OCI-LY1 (cell line): Measurements from ENCODE around the gene LIFR.
"Not testable (repeated sequence)": the region's sequence is repeated elsewhere in the genome, so short reads cannot be mapped to it uniquely, and the experiment has no call there.

Experiments
- H2AFZ ChIP-seq: fragments of 200-600 bp; sonication (generic), shearing (Covaris generic); 2 replicates; pipeline ENCODE4 v1.6.0; 2014; ENCODE audit warnings: antibody characterized with exemption, mild to moderate bottlenecking, low read length
- H3F3A ChIP-seq: fragments of 200-600 bp; sonication (generic), shearing (Covaris generic); 2 replicates; pipeline ENCODE4 v1.6.0; 2014; ENCODE audit warnings: mild to moderate bottlenecking, antibody characterized with exemption, low read length, moderate library complexity; ENCODE audit not compliant: insufficient read depth
- H3K27ac ChIP-seq: fragments of 200-600 bp; sonication (generic); 2 replicates; pipeline ENCODE4 v1.5.1; 2014; ENCODE audit warnings: low read length, mixed run types, mild to moderate bottlenecking, low read depth; ENCODE audit not compliant: poor library complexity, severe bottlenecking
- H3K27me3 ChIP-seq: fragments of 200-600 bp; sonication (generic); 2 replicates; pipeline ENCODE4 v1.6.0; 2014; ENCODE audit warnings: antibody characterized with exemption, mild to moderate bottlenecking, low read length, moderate library complexity; ENCODE audit not compliant: insufficient read depth
- H3K36me3 ChIP-seq: fragments of 200-600 bp; sonication (generic); 2 replicates; pipeline ENCODE4 v1.6.1; 2014; ENCODE audit warnings: mild to moderate bottlenecking, antibody characterized with exemption, low read length, moderate library complexity, mixed read lengths; ENCODE audit not compliant: insufficient read depth
- H3K4me1 ChIP-seq: fragments of 200-600 bp; sonication (generic); 2 replicates; pipeline ENCODE4 v1.5.1; 2014; ENCODE audit warnings: mild to moderate bottlenecking, low read length, moderate library complexity; ENCODE audit not compliant: insufficient read depth, severe bottlenecking
- H3K4me2 ChIP-seq: fragments of 200-600 bp; sonication (generic), shearing (Covaris generic); 2 replicates; pipeline ENCODE4 v1.6.1; 2014; ENCODE audit warnings: low read length
- H3K4me3 ChIP-seq: fragments of 200-600 bp; sonication (generic); 2 replicates; pipeline ENCODE4 v1.5.1; 2014; ENCODE audit warnings: low read length, low read depth, mild to moderate bottlenecking, mixed read lengths; ENCODE audit not compliant: poor library complexity, severe bottlenecking
- H3K79me2 ChIP-seq: fragments of 200-600 bp; shearing (Covaris generic); 2 replicates; pipeline ENCODE4 v1.6.1; 2016; ENCODE audit warnings: mixed run types, low read length, mixed read lengths; ENCODE audit not compliant: insufficient read depth
- H3K9ac ChIP-seq: fragments of 200-600 bp; sonication (generic), shearing (Covaris generic); 2 replicates; pipeline ENCODE4 v1.6.1; 2014; ENCODE audit warnings: mild to moderate bottlenecking, low read length, mixed read lengths
- H3K9me2 ChIP-seq: fragments of 200-600 bp; sonication (generic), shearing (Covaris generic); 2 replicates; pipeline ENCODE4 v1.6.1; 2014; ENCODE audit warnings: low read depth, mild to moderate bottlenecking, low read length, mixed read lengths
- H3K9me3 ChIP-seq: fragments of 200-600 bp; shearing (Covaris generic); 2 replicates; pipeline ENCODE4 v1.6.1; 2014; ENCODE audit warnings: low read length, mixed read lengths
- H4K20me1 ChIP-seq: fragments of 200-600 bp; sonication (generic), shearing (Covaris generic); 2 replicates; pipeline ENCODE4 v1.6.0; 2016; ENCODE audit warnings: mild to moderate bottlenecking, low read length; ENCODE audit not compliant: insufficient read depth
- CTCF ChIP-seq: fragments of 200-600 bp; sonication (generic), shearing (Covaris generic); IDR thresholded peaks from 2 replicates; pipeline ENCODE4 v1.5.1; 2017; ENCODE audit warnings: mild to moderate bottlenecking, antibody characterized with exemption, low read length, moderate library complexity, mixed read lengths
- EZH2 ChIP-seq: fragments of 200-600 bp; sonication (generic), shearing (Covaris generic); IDR thresholded peaks from 2 replicates; pipeline ENCODE4 v1.8.0; 2017; ENCODE audit warnings: borderline replicate concordance, mixed run types, mild to moderate bottlenecking, antibody characterized with exemption, low read length, moderate library complexity, mixed read lengths

LIFR gene

GRCh38 chr5:38600329-38601045 is 44.0 kb upstream of the LIFR start:
- Histone ChIP-seq H3K4me1 (no peaks in the 10 kb centered on the region), H3K36me3 (no peaks in the 10 kb centered on the region), H3K27ac (no peak overlapping the region), H3K9me2 (no peaks in the 10 kb centered on the region), H3K9ac (no peak overlapping the region), H3F3A (no peaks in the 10 kb centered on the region), H3K9me3 (no peaks in the 10 kb centered on the region), H3K4me3 (no peak overlapping the region), H2AFZ (no peak overlapping the region), H4K20me1 (no peaks in the 10 kb centered on the region), H3K4me2 (no peak overlapping the region), H3K79me2 (no peaks in the 10 kb centered on the region), H3K27me3 (no peaks in the 10 kb centered on the region)
- TF ChIP-seq EZH2 (no peak), CTCF (no peak)

GRCh38 chr5:38599751-38600150 is 43.3 kb upstream of the LIFR start:
- not testable (repeated sequence) for H3K4me3 ChIP-seq, H2AFZ ChIP-seq, H3K27me3 ChIP-seq, H3K4me1 ChIP-seq, H3K9me2 ChIP-seq, H3K79me2 ChIP-seq, H3K36me3 ChIP-seq, H3K4me2 ChIP-seq, H3K9me3 ChIP-seq, H4K20me1 ChIP-seq, H3K27ac ChIP-seq, H3F3A ChIP-seq, H3K9ac ChIP-seq

GRCh38 chr5:38598994-38599617 is 42.7 kb upstream of the LIFR start:
- no peak overlapping the region for H3K27ac ChIP-seq
- no peaks in the 10 kb centered on the region for H3K36me3 ChIP-seq
- no peaks in the 10 kb centered on the region for H3K4me1 ChIP-seq
- no peaks in the 10 kb centered on the region for H3F3A ChIP-seq
- H3K4me2 ChIP-seq: no peak overlapping the region
- H2AFZ ChIP-seq: no peak overlapping the region
- no peaks in the 10 kb centered on the region for H4K20me1 ChIP-seq
- no peaks in the 10 kb centered on the region for H3K9me3 ChIP-seq
- no peak overlapping the region for H3K9ac ChIP-seq
- H3K27me3 ChIP-seq: no peaks in the 10 kb centered on the region
- no peaks in the 10 kb centered on the region for H3K79me2 ChIP-seq
- no peak overlapping the region for H3K4me3 ChIP-seq
- TF ChIP-seq CTCF: no peak
- TF ChIP-seq EZH2: no peak
- no peaks in the 10 kb centered on the region for H3K9me2 ChIP-seq
